Activated CD8-positive, alpha-beta memory T cell treated with anti-CD3 and anti-CD28 coated beads, Interleukin-2, amount 50 U/mL, for 1 hour (primary cell): Measurements from ENCODE around the gene UBA7.
"Not testable (repeated sequence)": the region's sequence is repeated elsewhere in the genome, so short reads cannot be mapped to it uniquely, and the experiment has no call there.

Source experiments
- DNase-seq: peaks from one replicate; pipeline ENCODE4 v3.0.0-alpha.2; 2020; ENCODE audit errors: extremely low read depth

Gene UBA7

GRCh38 chr3:49785565-49786356 is 28.0 kb downstream of the UBA7 start:
- no peak for DNase-seq

GRCh38 chr3:49782277-49782676 is 31.5 kb downstream of the UBA7 start:
- DNase-seq: not testable (repeated sequence)

- DNase-seq: no peak
These were observed 32.1 kb downstream of the UBA7 start for GRCh38 chr3:49781415-49782199.

GRCh38 chr3:49780975-49781365 is 32.8 kb downstream of the UBA7 start:
- DNase-seq: not testable (repeated sequence)

- DNase-seq: no peak
These were observed 33.4 kb downstream of the UBA7 start for GRCh38 chr3:49780080-49780974.

GRCh38 chr3:49779358-49780079 is 34.2 kb downstream of the UBA7 start:
- DNase-seq: no peak

GRCh38 chr3:49776101-49776500 is 37.7 kb downstream of the UBA7 start:
- DNase-seq: not testable (repeated sequence)

- no peak for DNase-seq
These were observed 38.2 kb downstream of the UBA7 start for GRCh38 chr3:49775538-49775937.

- no peak for DNase-seq
These were observed 41.0 kb downstream of the UBA7 start for GRCh38 chr3:49772703-49773102.

- no peak for DNase-seq
These were observed 42.3 kb downstream of the UBA7 start for GRCh38 chr3:49771340-49771938.

- DNase-seq: no peak
These were observed 43.8 kb downstream of the UBA7 start for GRCh38 chr3:49769926-49770325.

GRCh38 chr3:49769286-49769915 is 44.4 kb downstream of the UBA7 start:
- no peak for DNase-seq

- no peak for DNase-seq
These were observed 49.8 kb downstream of the UBA7 start for GRCh38 chr3:49763981-49764380.

- no peak for DNase-seq
These were observed 52.1 kb downstream of the UBA7 start for GRCh38 chr3:49761661-49762060.

GRCh38 chr3:49759226-49759625 is 54.5 kb downstream of the UBA7 start:
- DNase-seq: no peak

- DNase-seq: no peak
These were observed 56.6 kb downstream of the UBA7 start for GRCh38 chr3:49757197-49757596.

- DNase-seq: no peak
These were observed 57.7 kb downstream of the UBA7 start for GRCh38 chr3:49756036-49756435.
